Measurements from ENCODE around the gene HELT. TPM values are rescaled to one million over a fixed set of nuclear protein-coding genes. Genes with fewer than 3 reads are reported as not detected.
"Not testable (repeated sequence)": the region's sequence is repeated elsewhere in the genome, so short reads cannot be mapped to it uniquely, and the experiment has no call there.

Gene HELT
- total RNA-seq, 1 donor from 2014 or later: not detected

DNA sequence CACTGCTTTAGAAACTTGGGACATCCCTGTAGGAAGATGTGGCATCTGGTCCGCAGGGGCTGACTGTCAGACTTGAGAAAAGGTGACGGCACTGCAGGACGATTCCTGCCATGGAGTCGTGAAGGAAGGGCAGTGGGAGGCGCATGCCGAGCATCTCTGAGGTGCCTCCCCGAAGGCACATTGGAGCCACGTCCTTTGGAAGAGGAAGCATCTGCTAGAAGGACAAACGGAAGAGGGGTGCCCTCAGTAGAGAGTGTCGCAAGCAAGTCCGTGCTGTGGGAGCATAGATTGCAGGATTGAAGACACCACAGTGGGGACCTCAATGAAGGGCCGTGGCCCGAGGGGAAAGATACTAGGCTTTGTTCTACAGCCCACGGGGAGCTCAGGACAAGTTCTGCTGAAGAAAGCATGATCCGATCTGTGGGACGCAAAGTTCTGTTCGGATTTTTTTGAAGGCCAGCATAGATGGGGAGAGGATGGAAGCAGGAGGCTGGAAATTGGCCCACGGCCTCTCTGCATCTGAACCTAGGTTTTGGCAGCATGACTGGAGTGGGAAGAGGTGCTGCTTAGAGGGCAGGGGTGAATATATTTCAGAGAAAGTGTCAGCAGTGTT, 24.2 kb upstream of the HELT start:
- H3K4me3 ChIP-seq: no peak overlapping the region
- H3K4me2 ChIP-seq: no peak overlapping the region
- no peak for DNase-seq (ENCODE audit: low spot score)
- no peaks in the 10 kb centered on the region for H3K4me1 ChIP-seq
- TF ChIP-seq, protein P1, sequence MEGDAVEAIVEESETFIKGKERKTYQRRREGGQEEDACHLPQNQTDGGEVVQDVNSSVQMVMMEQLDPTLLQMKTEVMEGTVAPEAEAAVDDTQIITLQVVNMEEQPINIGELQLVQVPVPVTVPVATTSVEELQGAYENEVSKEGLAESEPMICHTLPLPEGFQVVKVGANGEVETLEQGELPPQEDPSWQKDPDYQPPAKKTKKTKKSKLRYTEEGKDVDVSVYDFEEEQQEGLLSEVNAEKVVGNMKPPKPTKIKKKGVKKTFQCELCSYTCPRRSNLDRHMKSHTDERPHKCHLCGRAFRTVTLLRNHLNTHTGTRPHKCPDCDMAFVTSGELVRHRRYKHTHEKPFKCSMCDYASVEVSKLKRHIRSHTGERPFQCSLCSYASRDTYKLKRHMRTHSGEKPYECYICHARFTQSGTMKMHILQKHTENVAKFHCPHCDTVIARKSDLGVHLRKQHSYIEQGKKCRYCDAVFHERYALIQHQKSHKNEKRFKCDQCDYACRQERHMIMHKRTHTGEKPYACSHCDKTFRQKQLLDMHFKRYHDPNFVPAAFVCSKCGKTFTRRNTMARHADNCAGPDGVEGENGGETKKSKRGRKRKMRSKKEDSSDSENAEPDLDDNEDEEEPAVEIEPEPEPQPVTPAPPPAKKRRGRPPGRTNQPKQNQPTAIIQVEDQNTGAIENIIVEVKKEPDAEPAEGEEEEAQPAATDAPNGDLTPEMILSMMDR (IDR thresholded peaks at IDR 0.05): no peak
- no peak for TF ChIP-seq EZH2phosphoT487 (IDR thresholded peaks at IDR 0.05)
- no peaks in the 10 kb centered on the region for H3K9me3 ChIP-seq (ENCODE audit: low read depth)
- H3K27me3 Mint-ChIP-seq (ENCODE audit: insufficient read depth, low read depth): peaks cover 5% of the 10 kb centered on the region
- no peaks in the 10 kb centered on the region for H3F3A ChIP-seq (ENCODE audit: low read depth)
- no peak overlapping the region for H3K27ac ChIP-seq
- no peak overlapping the region for H3K27ac Mint-ChIP-seq
- H3K4me3 Mint-ChIP-seq: no peak overlapping the region
- no peaks in the 10 kb centered on the region for H4K20me1 ChIP-seq (ENCODE audit: low read depth)
- no peaks in the 10 kb centered on the region for H3K36me3 ChIP-seq
- no peaks in the 10 kb centered on the region for H3K79me2 ChIP-seq (ENCODE audit: low read depth)
- H3K27me3 ChIP-seq: no peaks in the 10 kb centered on the region
- no peaks in the 10 kb centered on the region for H3K36me3 Mint-ChIP-seq
- H2AFZ ChIP-seq (replicated peaks): no peak overlapping the region
- H3K9me3 Mint-ChIP-seq: peaks cover 2% of the 10 kb centered on the region
- H3K9ac ChIP-seq: no peak overlapping the region
- H3K4me1 Mint-ChIP-seq: peaks cover 3% of the 10 kb centered on the region

DNA sequence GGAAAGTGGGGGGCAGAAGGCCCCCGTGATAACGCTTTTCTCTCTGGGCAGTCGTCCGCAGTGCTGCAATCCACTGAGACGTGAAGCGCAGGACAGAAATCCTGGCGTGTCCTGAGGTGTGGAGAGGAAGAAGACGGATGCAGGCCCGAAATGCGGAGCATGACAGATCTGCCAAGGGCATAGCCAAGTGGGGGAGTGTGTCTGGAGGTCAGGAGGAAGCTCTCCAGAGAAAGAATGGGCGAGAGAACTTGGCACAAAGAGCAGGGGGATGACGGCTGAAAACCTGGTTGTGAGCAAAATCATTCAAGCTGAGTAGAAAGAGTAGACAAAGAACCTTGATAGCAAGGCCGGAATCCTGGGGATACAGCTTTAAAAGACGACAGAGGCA, 23.7 kb upstream of the HELT start:
- Histone ChIP-seq H3K79me2 (ENCODE audit: low read depth) (no peaks in the 10 kb centered on the region), H3F3A (ENCODE audit: low read depth) (no peaks in the 10 kb centered on the region), H3K9ac (no peak overlapping the region), H3K4me3 (no peak overlapping the region), H3K36me3 (no peaks in the 10 kb centered on the region), H3K27me3 (no peaks in the 10 kb centered on the region), H4K20me1 (ENCODE audit: low read depth) (no peaks in the 10 kb centered on the region), H3K4me2 (no peak overlapping the region), H3K9me3 (ENCODE audit: low read depth) (no peaks in the 10 kb centered on the region), H2AFZ (replicated peaks) (no peak overlapping the region), H3K27ac (no peak overlapping the region), H3K4me1 (no peaks in the 10 kb centered on the region)
- H3K27me3 Mint-ChIP-seq (ENCODE audit: insufficient read depth, low read depth): peaks cover 5% of the 10 kb centered on the region
- peaks cover 2% of the 10 kb centered on the region for H3K9me3 Mint-ChIP-seq
- TF ChIP-seq EZH2phosphoT487 (IDR thresholded peaks at IDR 0.05) (no peak), EZH2 (IDR thresholded peaks at IDR 0.05) (no peak)
- TF ChIP-seq, protein P1 (IDR thresholded peaks at IDR 0.05): no peak
- H3K36me3 Mint-ChIP-seq: no peaks in the 10 kb centered on the region
- H3K27ac Mint-ChIP-seq: no peak overlapping the region
- H3K4me1 Mint-ChIP-seq: no peaks in the 10 kb centered on the region
- no peak overlapping the region for H3K4me3 Mint-ChIP-seq
- no peak for DNase-seq (ENCODE audit: low spot score)

DNA sequence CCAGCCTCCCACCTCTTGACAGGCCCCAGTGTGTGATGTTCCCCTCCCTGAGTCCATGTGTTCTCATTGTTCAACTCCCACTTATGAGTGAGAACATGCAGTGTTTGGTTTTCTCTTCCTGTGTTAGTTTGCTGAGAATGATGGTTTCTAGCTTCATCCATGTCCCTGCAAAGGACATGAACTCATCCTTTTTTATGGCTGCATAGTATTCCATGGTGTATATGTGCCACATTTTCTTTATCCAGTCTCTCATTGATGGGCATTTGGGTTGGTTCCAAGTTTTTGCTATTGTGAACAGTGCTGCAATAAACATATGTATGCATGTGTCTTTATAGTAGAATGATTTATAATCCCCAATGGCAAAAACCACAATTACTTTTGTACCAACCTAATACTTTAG, 20.6 kb upstream of the HELT start:
- not testable (repeated sequence) for H3K27me3 ChIP-seq; H3K9ac ChIP-seq; H3K9me3 Mint-ChIP-seq; H3K4me3 ChIP-seq; H3K4me1 Mint-ChIP-seq; H3K4me1 ChIP-seq; H3K4me2 ChIP-seq; H3K27me3 Mint-ChIP-seq (ENCODE audit: insufficient read depth, low read depth); H4K20me1 ChIP-seq (ENCODE audit: low read depth); H3K36me3 Mint-ChIP-seq; H2AFZ ChIP-seq (replicated peaks); H3K27ac Mint-ChIP-seq; H3F3A ChIP-seq (ENCODE audit: low read depth); H3K79me2 ChIP-seq (ENCODE audit: low read depth); DNase-seq (ENCODE audit: low spot score); H3K27ac ChIP-seq; H3K36me3 ChIP-seq; H3K4me3 Mint-ChIP-seq; H3K9me3 ChIP-seq (ENCODE audit: low read depth)

DNA sequence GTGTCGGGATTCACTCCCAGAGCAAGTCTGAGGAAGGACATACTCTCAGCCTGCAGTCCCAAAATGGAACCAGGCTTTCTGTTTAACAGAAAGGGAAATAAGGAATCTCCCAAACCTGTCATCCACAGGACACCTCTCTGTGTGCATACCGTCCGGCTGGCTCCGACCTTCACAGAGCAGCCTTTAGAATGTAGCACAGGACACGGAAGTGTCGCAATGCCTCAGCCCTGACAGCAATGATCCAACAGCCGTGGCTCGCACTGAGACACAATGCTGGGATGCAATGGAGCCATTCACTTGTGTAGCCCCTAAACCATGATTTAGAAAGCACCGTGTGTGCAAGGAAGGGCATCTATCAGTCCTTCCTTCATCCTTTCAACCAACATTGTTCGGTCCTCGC, 15.5 kb upstream of the HELT start:
- no peak overlapping the region for H3K27ac Mint-ChIP-seq

More for the DNA sequence above, 15.5 kb upstream of the HELT start:
- Histone ChIP-seq H3K79me2 (ENCODE audit: low read depth) (no peaks in the 10 kb centered on the region), H4K20me1 (ENCODE audit: low read depth) (no peaks in the 10 kb centered on the region), H2AFZ (replicated peaks) (no peak overlapping the region), H3K36me3 (no peaks in the 10 kb centered on the region), H3K9ac (no peak overlapping the region), H3K4me2 (no peak overlapping the region), H3F3A (ENCODE audit: low read depth) (no peaks in the 10 kb centered on the region), H3K4me1 (no peaks in the 10 kb centered on the region), H3K4me3 (no peak overlapping the region), H3K9me3 (ENCODE audit: low read depth) (no peaks in the 10 kb centered on the region), H3K27ac (no peak overlapping the region), H3K27me3 (peaks cover 54% of the 10 kb centered on the region)
- Mint-ChIP-seq H3K27me3 (ENCODE audit: insufficient read depth, low read depth) (peaks cover 25% of the 10 kb centered on the region), H3K36me3 (no peaks in the 10 kb centered on the region), H3K4me1 (peaks cover 7% of the 10 kb centered on the region), H3K9me3 (peaks cover 4% of the 10 kb centered on the region), H3K4me3 (no peak overlapping the region)
- DNase-seq (ENCODE audit: low spot score): no peak
- TF ChIP-seq EZH2 (IDR thresholded peaks at IDR 0.05) (no peak), EZH2phosphoT487 (IDR thresholded peaks at IDR 0.05) (no peak)
- TF ChIP-seq, protein P1 (IDR thresholded peaks at IDR 0.05): no peak

Data from neural progenitor cell (in vitro differentiated cells).